ENCODE results near the gene SLC25A45.
"Not testable (repeated sequence)": the region's sequence is repeated elsewhere in the genome, so short reads cannot be mapped to it uniquely, and the experiment has no call there.

Gene SLC25A45

DNA sequence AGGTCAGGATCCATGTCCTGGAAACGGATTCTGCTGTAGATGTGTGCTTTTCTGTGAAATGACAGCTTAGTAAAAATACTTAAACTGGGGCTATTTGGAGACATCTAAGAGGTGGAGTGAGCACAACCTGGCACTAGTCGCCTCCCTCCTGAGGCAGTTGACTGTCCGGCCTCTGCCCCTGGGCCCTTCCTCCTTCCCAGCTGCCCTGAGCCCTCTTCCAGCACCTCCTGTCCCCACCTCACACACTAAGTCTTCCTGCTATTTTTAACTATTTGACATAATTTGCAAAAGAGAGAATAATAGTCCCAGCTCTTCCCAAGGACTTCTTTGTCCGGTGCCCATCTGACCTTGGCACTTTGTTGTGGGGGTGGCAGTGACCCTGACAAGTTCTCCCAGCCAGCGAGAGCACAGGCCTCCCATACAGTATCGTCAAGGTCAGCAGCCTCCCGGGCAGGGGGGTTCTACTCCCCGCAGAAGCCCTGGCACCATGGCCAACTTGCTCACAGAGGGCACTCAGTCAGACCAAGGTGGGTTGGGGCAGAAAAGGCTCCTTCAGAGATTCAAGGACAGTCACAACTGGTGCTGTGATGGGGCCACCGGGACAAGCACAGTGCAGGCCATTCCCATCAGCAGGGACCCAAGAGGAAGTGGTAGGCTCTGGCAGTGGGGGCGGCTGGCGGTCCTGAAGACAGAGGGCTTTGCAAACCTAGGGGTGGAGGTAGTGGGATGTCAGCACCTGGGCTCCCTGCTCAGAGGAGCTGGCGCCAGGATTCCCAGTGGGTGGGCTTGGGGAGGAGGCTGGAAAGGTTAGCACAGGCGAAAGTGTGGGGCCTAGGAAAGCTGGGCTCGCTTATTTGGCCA, 34.6 kb upstream of the SLC25A45 start:
- no peak for DNase-seq (ENCODE audit: low read depth)
- H3K4me3 ChIP-seq (ENCODE audit: low read depth, low read length) = peak overlapping the region; percentile 42
- TF ChIP-seq, protein P1, sequence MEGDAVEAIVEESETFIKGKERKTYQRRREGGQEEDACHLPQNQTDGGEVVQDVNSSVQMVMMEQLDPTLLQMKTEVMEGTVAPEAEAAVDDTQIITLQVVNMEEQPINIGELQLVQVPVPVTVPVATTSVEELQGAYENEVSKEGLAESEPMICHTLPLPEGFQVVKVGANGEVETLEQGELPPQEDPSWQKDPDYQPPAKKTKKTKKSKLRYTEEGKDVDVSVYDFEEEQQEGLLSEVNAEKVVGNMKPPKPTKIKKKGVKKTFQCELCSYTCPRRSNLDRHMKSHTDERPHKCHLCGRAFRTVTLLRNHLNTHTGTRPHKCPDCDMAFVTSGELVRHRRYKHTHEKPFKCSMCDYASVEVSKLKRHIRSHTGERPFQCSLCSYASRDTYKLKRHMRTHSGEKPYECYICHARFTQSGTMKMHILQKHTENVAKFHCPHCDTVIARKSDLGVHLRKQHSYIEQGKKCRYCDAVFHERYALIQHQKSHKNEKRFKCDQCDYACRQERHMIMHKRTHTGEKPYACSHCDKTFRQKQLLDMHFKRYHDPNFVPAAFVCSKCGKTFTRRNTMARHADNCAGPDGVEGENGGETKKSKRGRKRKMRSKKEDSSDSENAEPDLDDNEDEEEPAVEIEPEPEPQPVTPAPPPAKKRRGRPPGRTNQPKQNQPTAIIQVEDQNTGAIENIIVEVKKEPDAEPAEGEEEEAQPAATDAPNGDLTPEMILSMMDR (IDR thresholded peaks at IDR 0.05; ENCODE audit: control insufficient read depth, extremely low read depth, insufficient read depth) = no peak

DNA sequence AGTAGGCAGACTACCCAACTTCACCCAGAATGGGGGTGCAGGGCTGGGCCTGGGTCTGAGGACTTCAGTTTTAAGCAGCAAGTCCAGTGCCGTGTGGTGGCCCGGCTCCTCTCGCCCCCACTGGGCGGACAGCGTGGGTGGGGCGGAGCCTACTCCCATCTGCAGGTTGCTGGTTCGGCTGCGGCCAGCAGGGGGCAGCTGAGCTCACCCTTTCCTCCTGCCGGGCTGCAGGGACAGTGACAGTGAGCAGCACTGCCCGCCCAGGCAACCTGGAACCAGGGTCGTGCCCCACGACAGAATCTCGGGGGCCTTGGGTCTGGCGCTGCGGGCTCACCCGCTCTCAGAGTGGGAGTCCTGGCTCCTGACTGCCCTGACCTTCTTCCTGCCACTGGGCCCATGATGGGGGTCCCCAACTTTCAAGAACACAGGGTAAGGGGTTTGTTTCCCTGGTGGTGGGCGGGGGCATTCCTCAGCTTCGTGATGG, 33.9 kb upstream of the SLC25A45 start:
- no peak for DNase-seq (ENCODE audit: low read depth)
- TF ChIP-seq, protein P1 (IDR thresholded peaks at IDR 0.05; ENCODE audit: control insufficient read depth, extremely low read depth, insufficient read depth) = peak; percentile 99

DNA sequence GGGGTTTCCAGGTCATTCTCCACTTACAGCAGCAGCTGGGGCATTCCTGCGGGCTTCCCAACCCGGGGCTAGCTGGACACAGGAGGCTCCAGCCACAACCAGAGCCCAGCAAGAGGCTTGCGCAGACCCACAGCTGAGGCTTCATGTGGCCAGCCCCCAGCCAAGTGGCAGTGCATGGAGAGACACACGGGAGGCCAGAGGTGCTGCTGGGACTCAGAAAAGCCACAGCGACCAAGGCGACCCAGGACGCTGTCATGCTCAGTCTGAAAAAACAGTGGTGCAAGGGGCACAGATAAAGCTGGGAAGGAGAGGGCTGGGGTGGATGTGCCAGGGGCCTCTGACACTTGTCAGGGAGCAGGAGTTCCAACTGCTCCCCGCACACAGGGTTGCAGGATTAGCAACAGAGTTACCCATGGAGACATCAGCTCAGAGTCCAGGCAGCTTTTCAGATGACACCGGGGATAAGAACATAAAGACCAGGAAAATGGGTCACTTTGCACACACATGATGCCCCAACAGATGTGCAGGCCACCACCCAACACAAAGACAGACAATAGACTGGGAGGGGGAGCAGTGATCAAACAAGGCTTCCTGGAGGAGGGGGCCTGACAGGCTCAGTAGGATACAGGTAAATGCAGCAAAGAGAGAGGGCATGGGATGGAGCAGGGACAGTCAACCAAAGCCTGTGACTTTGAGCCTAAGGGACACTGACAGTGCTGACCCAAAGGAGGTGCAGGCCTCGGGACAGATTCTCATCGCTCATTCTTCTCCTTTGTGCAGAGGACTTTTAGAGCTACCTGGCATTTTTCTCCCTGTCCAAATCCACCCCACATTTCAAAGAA, 33.3 kb upstream of the SLC25A45 start:
- H3K4me3 ChIP-seq (ENCODE audit: low read depth, low read length) = no peak overlapping the region
- TF ChIP-seq, protein P1 (IDR thresholded peaks at IDR 0.05; ENCODE audit: control insufficient read depth, extremely low read depth, insufficient read depth) = no peak
- DNase-seq (ENCODE audit: low read depth) = no peak

More for the DNA sequence above, 33.9 kb upstream of the SLC25A45 start:
- H3K4me3 ChIP-seq (ENCODE audit: low read depth, low read length) = peak overlapping the region; percentile 42

DNA sequence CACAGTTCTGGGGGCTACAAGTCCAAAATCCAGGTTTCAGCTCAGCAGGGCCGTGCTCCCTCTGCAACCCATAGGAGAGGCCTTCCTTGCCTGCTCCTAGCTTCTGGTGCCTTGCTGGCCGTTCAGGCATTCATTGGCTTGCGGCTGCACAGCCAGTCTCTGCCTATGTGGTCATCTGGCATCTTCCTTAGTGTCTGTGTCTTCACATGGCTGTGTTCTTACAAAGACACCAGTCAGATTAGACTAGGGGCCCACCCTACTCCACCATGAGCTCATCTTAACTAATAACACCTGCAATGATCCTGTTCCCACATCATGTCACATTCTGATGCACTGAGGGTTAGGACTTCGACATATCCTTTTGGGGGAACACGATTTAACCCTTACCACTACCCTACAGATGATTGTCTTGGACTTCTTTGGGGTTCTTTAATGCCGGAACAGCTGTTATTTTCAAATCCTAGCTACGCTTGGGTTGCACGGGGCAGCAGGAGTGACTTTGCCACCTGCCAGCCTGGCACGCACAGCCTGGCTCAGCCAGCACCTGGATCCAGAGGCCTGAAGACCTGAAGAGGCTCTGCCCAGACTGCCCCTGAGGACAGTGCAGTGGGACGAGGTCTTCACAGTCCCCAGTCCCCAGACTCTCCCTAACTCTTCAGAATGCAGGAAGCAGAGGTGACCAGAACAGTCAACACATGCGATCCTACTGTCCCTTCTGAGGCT, 32.5 kb upstream of the SLC25A45 start:
- no peak for DNase-seq (ENCODE audit: low read depth)
- TF ChIP-seq, protein P1 (IDR thresholded peaks at IDR 0.05; ENCODE audit: control insufficient read depth, extremely low read depth, insufficient read depth) = no peak
- no peak overlapping the region for H3K4me3 ChIP-seq (ENCODE audit: low read depth, low read length)

DNA sequence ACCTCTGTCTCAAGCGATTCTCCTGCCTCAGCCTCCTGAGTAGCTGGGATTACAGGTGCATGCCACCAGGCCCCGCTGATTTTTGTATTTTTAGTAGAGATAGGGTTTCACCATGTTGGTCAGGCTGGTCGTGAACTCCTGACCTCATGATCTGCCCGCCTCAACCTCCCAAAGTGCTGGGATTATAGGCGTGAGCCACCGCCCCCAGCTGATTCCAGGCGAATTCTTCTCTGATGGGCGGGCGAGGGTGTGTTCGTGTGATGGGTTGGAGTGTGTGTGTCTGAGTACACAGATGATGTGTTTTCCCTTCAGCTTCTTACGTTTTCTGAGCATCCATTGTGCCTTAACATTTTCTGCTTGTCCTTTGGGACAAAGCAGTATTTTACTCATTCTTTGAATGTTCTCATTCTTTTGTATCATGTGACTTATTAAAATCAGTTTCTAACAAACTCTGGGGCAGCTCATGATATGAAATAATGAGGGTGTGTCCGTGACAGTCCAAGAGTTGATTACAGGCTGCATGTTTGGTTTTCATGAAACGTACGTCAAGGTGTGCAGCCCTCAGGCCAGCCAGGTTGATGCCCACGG, 30.7 kb upstream of the SLC25A45 start:
- DNase-seq (ENCODE audit: low read depth); H3K4me3 ChIP-seq (ENCODE audit: low read depth, low read length): not testable (repeated sequence)

DNA sequence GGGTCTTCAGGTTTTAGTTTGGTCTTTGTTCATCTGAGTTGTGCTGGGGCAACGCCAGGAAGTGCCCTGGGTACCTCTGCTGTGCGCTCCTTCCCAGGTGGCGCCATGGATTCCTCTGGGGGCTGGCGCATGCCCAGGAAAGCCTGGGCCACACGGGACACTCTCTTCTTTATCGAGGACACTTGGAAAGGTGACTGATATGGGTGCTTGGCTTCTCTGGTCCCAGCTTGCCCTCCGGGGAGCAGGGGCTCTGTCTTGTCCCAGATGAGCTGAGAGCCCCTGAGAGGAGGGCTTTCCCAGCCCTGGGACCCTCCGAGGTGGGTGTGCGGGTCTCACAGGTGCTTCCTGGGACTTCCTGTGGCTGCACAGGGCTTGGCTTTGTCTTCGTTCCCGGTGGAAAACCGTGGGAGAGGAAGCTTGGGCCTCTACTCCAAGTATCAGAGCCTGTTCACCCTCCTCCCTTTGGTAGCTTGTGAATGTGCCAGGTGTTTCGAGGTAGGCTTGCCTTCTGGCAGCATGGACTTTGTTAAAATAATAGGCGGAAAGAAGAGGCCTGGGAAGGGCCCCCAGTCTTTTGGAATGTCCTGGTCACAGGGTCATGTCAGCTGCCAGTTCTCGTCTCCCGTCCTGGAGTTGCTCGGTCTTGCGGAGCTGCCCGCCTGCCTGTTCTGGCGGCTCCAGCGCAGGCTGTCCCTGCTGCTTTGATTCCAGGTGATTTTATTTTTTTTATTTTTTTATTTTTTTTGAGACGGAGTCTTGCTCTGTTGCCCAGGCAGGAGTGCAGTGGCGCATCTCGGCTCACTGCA, 30.0 kb upstream of the SLC25A45 start:
- TF ChIP-seq, protein P1 (IDR thresholded peaks at IDR 0.05; ENCODE audit: control insufficient read depth, extremely low read depth, insufficient read depth) = no peak
- no peak overlapping the region for H3K4me3 ChIP-seq (ENCODE audit: low read depth, low read length)
- DNase-seq (ENCODE audit: low read depth) = no peak

Data from LNCaP clone FGC (cell line).